D721Med (cell line): ENCODE data around the gene CASKIN1.

Source experiments
- DNase-seq: peaks from one replicate; pipeline ENCODE4 v3.0.0; 2011; ENCODE audit warnings: low spot score; ENCODE audit not compliant: insufficient read length
- FAIRE-seq: peaks from 2 replicates; lab custom pipeline; 2011; peaks lifted over from hg19 to GRCh38; lab: Jason Lieb, UNC
- CTCF ChIP-seq: IDR thresholded peaks from 2 replicates; pipeline ENCODE4 v1.5.1; 2012; ENCODE audit warnings: mild to moderate bottlenecking, control low read depth; ENCODE audit not compliant: insufficient read depth; ENCODE audit errors: missing control alignments

CASKIN1 gene

GRCh38 chr16:2188395-2188794, 8.0 kb downstream of the CASKIN1 start:
- no peak for FAIRE-seq
- TF ChIP-seq CTCF, result no peak
- DNase-seq, result no peak

DNA sequence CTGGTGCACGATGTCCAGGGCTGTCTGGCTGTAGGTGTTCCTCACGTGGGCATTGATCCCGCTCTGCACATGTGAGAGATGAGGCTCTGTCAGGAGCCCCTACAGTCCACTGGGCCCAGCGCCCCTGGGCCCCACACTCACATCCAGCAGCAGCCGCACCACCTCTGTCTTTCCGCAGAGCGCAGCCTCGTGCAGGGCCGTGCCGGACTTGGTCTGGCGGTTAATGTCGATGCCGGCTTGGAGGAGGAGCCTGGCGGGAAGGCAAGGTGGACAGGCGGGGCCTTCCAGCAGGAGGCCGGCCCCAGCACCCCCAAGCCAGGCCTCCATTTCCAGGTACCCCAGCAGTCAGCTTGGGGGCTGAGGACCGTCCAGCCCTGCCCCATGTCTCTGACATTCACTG, 9.2 kb downstream of the CASKIN1 start:
- FAIRE-seq (no peak), DNase-seq (no peak)
- TF ChIP-seq CTCF, result no peak

DNA sequence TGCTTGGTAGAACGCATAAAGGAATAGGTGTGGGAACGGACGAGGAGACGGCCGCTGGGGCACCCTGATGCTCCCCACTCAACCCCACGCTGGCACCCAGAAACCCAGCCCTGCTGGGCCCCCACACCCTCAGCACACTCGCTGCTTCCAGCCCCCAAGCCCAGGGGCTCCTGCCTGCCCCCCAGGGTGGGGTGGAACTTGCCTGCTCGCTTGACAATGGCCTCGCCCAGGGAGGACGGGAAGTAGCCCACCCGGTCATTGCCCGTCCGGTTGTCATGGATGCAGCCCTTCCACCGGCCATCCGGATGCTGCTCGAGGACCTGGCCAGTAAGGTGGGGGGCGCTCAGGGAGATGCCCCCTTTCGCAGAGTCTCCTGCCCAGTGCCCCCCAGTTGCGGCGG, 9.9 kb downstream of the CASKIN1 start:
- FAIRE-seq (no peak), DNase-seq (no peak)

DNA sequence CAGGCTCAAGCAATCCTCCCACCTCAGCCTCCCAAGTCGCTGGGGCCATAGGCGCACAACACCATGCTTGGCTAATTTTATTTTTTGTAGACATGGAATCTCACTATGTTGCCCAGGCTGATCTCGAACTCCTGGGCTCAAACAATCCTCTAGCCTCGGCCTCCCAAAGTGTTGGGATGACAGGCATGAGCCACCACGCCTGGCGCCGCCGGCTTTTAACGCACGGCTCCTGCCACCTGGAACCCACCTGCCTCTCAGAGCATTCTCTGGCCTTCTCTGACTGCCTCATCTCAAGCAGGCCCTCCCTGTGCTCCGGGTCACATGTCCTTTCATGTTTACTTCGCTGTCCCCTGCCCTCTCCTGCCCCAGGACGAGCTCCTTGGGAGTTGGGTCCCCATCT, 10.3 kb downstream of the CASKIN1 start:
- FAIRE-seq (no peak), DNase-seq (no peak)
- TF ChIP-seq CTCF, result no peak

More for the DNA sequence above, 9.9 kb downstream of the CASKIN1 start:
- TF ChIP-seq CTCF, result no peak

- DNase-seq (no peak), FAIRE-seq (no peak)
- TF ChIP-seq CTCF, result no peak
Measured at GRCh38 chr16:2184962-2185361, 11.4 kb downstream of the CASKIN1 start.

GRCh38 chr16:2184346-2184745, 12.1 kb downstream of the CASKIN1 start:
- no peak for FAIRE-seq
- TF ChIP-seq CTCF, result no peak
- DNase-seq, result no peak

DNA sequence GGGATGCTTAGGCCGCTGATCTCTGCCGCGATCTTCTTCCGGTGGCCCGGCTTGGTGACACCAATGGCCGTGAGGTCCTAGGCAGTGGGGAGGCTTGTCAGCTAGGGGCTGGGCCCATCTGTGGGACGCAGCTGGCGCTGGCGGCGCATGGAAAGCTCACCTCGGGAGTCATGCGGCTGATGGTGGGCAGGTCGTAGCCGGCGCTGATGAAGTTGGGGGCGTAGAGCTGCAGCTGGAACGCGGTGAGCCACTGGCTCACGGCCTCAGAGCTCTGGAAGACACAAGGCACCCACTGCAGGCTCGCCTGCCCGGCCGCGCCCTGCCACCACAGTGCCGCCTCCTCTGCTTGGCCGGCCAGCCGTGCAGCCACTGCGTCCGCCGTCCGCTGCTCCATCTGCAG, 12.7 kb downstream of the CASKIN1 start:
- FAIRE-seq, result no peak
- TF ChIP-seq CTCF, result no peak
- no peak for DNase-seq
